Measurements from ENCODE around the gene TRAPPC3L.
A peak's percentile ranks its signal among the peaks of the same experiment; 100 is the strongest.

The TRAPPC3L gene

GRCh38 chr6:116557893-116558292, 12.4 kb upstream of the TRAPPC3L start:
- peak; percentile 97 for DNase-seq (ENCODE audit: low read depth)

DNA sequence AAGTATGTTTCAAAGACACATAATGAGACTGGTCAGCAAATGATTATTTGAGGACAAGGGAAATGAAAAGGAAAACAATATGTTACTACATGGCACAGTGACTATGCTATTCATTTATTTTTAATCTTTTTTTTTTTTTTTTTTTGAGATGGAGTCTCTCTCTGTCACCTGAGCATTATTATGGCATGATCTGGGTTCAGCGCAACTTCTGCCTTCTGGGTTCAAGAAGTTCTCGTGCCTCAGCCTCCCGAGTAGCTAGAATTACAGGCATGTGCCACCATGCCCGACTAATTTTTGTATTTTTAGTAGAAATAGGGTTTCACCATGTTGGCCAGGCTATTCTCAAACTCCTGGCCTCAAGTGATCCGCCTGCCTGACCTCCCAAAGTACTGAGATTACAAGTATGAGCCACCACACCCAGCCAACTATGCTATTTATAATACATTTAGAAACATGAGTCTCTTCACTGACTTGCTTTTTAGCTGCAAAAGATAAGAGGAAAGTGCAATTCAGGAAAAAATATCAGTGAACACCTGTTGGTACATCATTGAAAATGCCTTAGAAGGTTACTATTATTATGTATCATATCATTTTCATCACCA, 11.4 kb upstream of the TRAPPC3L start:
- DNase-seq (ENCODE audit: low read depth) = no peak

DNA sequence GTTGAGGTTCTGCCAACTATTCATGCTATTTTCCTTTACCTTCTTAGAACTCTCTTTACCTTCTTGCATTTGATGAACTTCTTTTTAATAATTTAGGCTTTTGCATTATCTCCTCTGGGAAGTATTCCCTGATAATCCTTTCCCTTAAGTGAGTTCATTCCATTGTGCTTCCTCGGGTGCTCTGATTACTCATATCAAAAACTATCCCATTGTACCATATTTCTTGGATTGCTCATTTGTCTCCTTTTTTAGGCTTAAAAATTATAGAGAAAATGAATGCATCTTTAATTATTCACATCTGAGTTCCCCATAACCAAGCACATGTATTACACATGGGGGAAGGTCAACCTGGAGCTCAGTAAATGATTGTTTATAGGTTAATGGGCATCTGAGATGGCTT, 10.6 kb upstream of the TRAPPC3L start:
- DNase-seq (ENCODE audit: low read depth) = peak; percentile 68

GRCh38 chr6:116553451-116553850, 8.0 kb upstream of the TRAPPC3L start, which contains the start of gene CALHM4:
Gene CALHM4, plus strand, starts transcription at chr6:116553751. Its CDS starts 43 bp downstream, at chr6:116553794.
- no peak for DNase-seq (ENCODE audit: low read depth)

DNA sequence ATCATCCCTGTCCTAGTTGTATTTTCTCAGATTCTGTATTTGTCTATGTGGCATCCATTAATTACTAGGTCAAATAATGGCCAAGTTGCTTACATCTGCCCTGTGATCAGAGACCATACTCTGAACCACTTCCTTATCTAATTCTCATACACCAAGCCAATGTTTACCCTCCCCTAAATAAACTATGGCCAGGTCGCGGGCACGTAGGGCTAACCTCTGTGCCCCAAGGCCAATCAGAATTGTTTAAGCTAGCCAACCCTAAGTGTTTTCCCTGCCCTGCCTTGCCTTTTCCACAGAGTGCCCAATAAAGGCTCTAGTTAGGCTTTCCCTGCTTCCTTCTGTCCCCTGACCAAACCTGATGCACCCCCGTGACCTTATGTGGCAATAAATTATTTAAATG, 5.3 kb upstream of the TRAPPC3L start:
- DNase-seq (ENCODE audit: low read depth) = no peak

GRCh38 chr6:116547358-116547757, 1.9 kb upstream of the TRAPPC3L start:
- no peak for DNase-seq (ENCODE audit: low read depth)

DNA sequence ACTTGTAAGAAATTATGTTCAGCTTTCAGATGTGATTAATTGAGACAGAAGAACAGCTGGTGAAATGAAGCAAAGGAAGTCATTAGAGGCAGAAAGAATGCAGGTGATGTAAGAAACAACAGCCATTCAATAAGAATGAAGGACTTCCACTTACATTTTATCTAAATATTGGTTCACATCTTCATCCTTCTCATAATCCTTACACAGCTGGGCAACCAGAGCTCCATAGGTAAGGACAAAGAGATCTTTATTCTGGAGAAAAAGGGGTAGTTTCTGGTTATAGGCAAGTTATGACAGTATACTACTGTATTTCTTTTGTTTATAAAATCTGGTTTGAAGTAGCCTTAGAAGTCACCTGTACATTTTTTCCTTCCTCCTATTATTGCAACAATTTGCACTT, 2.3 kb downstream of the TRAPPC3L start:
- no peak for DNase-seq (ENCODE audit: low read depth)

DNA sequence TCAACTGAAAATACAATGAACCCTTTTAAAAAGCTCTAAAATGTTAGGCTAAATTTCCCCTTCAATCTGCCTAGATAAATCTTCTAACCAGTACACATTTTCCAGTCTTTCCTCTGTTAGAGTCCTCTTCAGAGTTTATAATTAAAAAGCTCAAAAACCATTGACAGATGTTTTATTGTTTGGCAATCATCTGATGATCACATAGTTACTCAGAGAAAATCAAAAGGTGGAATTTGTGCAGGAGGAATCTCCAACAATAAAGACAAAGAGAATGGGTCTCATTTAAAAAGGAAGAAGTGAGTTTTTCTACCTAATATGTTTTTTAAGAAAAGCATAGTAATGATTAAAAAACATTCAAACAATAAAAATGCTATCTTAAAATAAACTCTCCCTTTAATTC, 3.1 kb downstream of the TRAPPC3L start:
- DNase-seq (ENCODE audit: low read depth) = no peak

GRCh38 chr6:116536216-116536621, 9.3 kb downstream of the TRAPPC3L start:
- DNase-seq (ENCODE audit: low read depth) = no peak

DNA sequence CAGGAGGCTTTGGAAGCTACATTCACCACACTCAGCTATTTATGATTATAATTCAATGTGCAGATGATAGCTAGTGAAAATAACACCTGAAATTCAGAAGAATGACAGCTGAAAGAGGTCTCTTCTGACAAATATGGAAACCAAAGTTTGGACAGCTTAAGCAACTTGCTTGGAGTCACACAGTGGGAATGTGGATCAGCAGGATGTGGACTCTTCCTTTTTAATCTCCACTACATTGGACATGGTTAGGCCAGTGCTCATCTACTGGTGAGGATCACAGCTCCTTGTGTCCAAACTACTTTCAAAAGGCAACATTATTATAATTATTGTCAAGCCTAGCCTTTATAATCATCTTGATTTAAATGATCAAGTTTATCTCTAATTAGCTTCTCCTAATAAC, 10.4 kb downstream of the TRAPPC3L start:
- DNase-seq (ENCODE audit: low read depth) = no peak

DNA sequence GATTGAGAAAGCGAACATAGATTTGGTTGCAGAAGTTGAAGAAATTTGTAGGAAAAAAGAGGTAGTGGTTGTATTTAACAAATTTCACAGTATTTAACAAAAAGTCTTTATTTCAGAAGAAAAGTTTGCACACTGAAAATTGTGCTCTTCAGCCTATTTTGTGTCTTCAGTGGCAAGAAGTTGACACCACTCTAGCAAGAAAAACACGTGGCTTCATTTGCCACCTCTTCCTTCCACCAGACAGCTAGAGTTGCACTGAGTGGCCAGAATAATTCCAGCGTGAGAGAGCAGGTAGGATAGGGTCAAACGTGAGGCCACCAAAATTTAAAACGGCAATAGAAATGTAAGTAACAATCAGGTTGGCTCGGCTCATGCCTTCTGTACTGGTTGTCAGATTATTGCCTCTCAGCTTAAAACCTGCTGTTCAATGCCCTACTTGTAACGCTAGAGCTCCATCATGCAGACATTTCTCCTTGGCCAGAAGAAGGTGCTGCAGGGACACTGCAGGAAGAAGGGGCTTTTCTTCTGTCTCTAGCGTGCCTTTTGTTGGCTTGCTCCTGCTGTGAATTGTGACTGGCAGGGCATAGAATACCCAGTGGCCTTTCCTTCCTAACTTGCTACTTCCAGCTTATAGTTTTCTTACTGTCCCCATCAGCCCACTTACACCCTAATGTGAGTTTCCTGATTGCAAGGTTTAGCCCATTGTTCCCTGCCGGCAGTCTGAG, 12.1 kb downstream of the TRAPPC3L start:
- DNase-seq (ENCODE audit: low read depth) = no peak

DNA sequence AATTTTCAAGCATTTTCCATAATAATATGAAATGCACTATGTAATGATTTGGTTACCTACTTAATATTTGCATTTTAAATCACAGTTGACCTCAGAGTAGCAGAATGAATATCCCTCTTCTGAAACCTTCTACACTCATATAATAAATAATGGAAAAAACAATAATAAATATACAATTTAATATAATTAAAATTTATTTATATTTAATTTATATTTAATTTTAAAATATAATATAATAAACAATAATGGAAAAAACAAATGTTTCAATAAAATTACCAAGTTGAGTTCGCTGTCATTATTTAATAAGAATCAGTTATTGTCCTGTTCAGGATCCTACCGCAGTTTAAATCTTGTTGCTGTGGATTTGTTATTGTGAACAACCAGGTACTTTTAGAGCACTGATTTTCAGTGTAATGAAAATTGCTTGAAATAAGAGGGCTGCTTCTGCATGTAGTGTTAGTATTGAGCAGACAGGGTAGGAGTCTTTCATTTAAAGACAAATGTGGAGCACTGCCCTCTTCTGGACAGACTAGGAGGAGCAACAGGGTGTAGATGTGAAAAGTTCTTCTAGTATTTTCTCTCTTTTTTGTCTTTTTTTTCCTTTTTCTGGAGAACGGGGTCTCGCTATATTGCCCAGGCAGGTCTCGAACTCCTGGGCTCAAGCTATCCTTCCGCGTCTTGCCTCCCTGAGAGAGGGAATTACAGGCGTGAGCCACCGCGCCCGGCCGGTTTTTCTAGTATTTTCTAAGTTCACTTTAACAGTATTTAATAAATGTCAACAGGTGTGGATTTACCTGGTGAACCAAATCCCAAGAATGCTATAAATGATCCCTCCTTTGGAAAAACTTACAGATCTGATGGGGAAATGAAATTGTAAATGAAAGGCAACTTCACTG, 13.6 kb downstream of the TRAPPC3L start:
- DNase-seq (ENCODE audit: low read depth) = peak; percentile 55

- no peak for DNase-seq (ENCODE audit: low read depth)
Measured at GRCh38 chr6:116530436-116530835, 15.0 kb downstream of the TRAPPC3L start.

DNA sequence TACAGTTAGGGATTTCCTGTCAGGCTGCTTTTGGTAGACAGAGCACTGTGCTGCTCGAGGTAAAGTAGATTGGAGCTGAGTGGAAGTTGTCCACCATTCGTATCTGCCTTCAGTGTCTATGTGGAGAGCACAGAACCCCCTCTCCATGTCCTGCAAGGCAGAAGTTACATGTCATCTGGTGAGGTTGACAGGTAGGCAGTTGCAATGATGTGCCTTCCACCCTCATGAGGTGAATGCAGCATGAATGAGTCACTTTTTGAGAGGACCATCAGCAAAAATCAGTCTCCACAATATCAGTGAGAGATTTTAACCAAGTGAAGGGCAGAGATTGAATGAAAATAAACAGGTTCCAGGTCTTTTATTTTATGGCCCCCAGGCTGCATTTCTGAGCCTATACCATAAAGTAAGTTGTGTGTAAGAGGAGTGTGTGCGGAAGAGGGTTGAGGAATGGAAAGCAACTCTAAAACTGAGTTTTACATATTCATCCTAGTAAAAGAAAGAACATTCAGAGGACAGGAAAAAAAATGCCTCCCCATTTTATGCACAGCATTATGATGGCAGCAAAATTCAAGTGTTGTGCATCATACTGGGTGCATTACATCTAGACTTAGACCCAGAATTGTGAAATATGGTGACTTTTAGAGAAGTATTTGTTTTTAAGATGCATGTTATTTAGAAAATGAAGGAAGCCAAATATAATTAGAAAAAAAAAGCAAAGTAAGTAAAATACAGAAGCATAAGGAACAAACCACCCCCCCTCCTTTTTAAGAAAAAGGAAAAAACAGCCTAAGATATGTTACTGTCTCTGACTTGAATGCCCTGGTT, 15.8 kb downstream of the TRAPPC3L start:
- DNase-seq (ENCODE audit: low read depth) = no peak

DNA sequence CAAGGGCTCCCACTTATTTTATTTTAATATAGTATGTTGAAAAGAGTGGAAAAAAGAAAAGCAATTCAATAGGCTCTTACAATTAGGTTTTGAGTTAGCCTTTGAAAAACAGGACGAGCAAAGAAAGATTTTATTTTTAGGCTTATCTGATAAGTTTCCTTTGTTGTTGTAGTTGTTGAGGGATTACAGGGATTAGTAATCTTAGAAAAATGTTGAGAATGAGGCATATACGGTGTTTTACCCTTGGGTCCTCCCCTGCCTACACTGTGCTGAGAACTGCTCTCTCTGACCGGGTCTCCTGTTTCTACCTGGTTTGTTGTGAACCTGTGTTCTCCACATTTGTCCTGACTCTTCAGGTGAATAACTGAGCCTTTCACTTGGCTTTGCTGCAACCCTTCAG, 16.7 kb downstream of the TRAPPC3L start:
- DNase-seq (ENCODE audit: low read depth) = no peak

- no peak for DNase-seq (ENCODE audit: low read depth)
Measured at GRCh38 chr6:116528133-116528532, 17.4 kb downstream of the TRAPPC3L start.

- no peak for DNase-seq (ENCODE audit: low read depth)
Measured at GRCh38 chr6:116524236-116524635, 21.2 kb downstream of the TRAPPC3L start.

- DNase-seq (ENCODE audit: low read depth) = no peak
Measured at GRCh38 chr6:116522896-116523295, 22.6 kb downstream of the TRAPPC3L start.

- no peak for DNase-seq (ENCODE audit: low read depth)
Measured at GRCh38 chr6:116518621-116519368, 26.7 kb downstream of the TRAPPC3L start.

GRCh38 chr6:116515141-116515540, 30.3 kb downstream of the TRAPPC3L start:
- DNase-seq (ENCODE audit: low read depth) = no peak

GRCh38 chr6:116514111-116514510, 31.4 kb downstream of the TRAPPC3L start:
- DNase-seq (ENCODE audit: low read depth) = no peak

All from non-pigmented ciliary epithelial cell (primary cell).